Psoas muscle (tissue), 8 donors: ENCODE measurements around the gene KCNB1. TPM values are rescaled to one million over a fixed set of nuclear protein-coding genes. Genes with fewer than 3 reads are reported as not detected.

Experiments used
- ATAC-seq, 4 donors: fragments of 200-7000 bp; cut with Tn5 transposase; one replicate each; pipeline ENCODE4 v1.9.1; 2020; ENCODE audit warnings: moderate library complexity in 3 of 4, mild to moderate bottlenecking in 2 of 4
- DNase-seq, 2 donors: peaks; one replicate each; pipeline ENCODE4 v3.0.0-alpha.2; 2020
- H3K27ac ChIP-seq: fragments of 200-600 bp; one replicate; pipeline ENCODE4 v1.8.0; 2022
- H3K27me3 ChIP-seq, 3 donors: fragments of 200-600 bp in 1 of 3; one replicate each; pipeline versions ENCODE4 v1.6.1 to v1.8.0; 2013 to 2022; ENCODE audit warnings: low read length in 2 of 3, mild to moderate bottlenecking in 2 of 3, moderate library complexity in 1 of 3; ENCODE audit not compliant: insufficient read depth in 3 of 3
- H3K36me3 ChIP-seq, 2 donors: fragments of 200-600 bp in 1 of 2; one replicate each; pipeline versions ENCODE4 v1.6.1 to v1.8.0; 2013 to 2022; ENCODE audit warnings: low read depth in 1 of 2, mild to moderate bottlenecking in 1 of 2, moderate library complexity in 1 of 2; ENCODE audit not compliant: insufficient read depth in 1 of 2
- H3K4me1 ChIP-seq: fragments of 200-600 bp; one replicate; pipeline ENCODE4 v1.8.0; 2022
- H3K4me3 ChIP-seq: fragments of 200-600 bp; one replicate; pipeline ENCODE4 v1.8.0; 2022; ENCODE audit warnings: mild to moderate bottlenecking
- H3K9me3 ChIP-seq: fragments of 200-600 bp; one replicate; pipeline ENCODE4 v1.8.0; 2022
- CTCF ChIP-seq: fragments of 200-600 bp; IDR thresholded peaks from one replicate; pipeline ENCODE4 v1.8.0; 2022; ENCODE audit warnings: antibody characterized with exemption
- WGBS, 3 donors: extraction: QIAGEN DNeasy Blood & Tissue Kit; methylation state at CpG; one replicate each; pipeline versions ENCODE4 v1.1.6 to v1.1.7; 2013; 5-methylcytosine and 5-hydroxymethylcytosine counted together
- intact Hi-C, 2 donors: fragments of 100-400 bp; cut with DNase I; formaldehyde crosslinking; loops; one replicate each; pipeline versions ENCODE4 v1.11.0 to v1.14.2; 2022
- polyA plus RNA-seq, 3 donors: library from polyadenylated mRNA; stranded (reverse); fragments of 200-250 nt; gene quantifications; one replicate each; pipeline ENCODE4 v1.2.3, GENCODE V29; 2013
- total RNA-seq, 4 donors: library from RNA; stranded (reverse); fragmentation: NEBNext Ultra II Directional in 2 of 4; extraction: Animal tissue kit (Norgen Biotek cat#: 25700) in 2 of 4; gene quantifications; one replicate each; pipeline versions ENCODE4 v1.2.1 to v1.2.4, GENCODE V29; 2021 to 2023
- donor health status: healthy with polysubstance abuse.
- donor health status: DM: no; HTN: no; CAD: no; lungs with moderate emphysema.
- donor health status: Bipolar disorder and iron deficiency.
- donor health status: healthy.
- donor health status: DM: yes; HTN: yes; CAD: no.
- donor health status: DM: no; HTN: no; CAD: no.
- donor health status: DM: no; HTN: no; CAD: no.
- donor health status: DM: yes; HTN: yes; CAD: no.

The KCNB1 gene
- total and polyA plus RNA-seq, 7 donors, result 1.8 to 44.0 (median 5.3) TPM

- WGBS, 3 donors, result 79 to 88% (median 86%) methylated on average over 3 of the region's 3 CpGs
- TF ChIP-seq CTCF, result no peak
- Histone ChIP-seq H3K36me3 (no peaks in the 10 kb centered on the region), H3K4me1 (no peaks in the 10 kb centered on the region), H3K27me3 (peaks cover 0 to 7% (median 0%) of the 10 kb centered on the region in 3 donors), H3K4me3 (no peak overlapping the region), H3K9me3 (no peaks in the 10 kb centered on the region), H3K27ac (no peak overlapping the region)
- DNase-seq (no peak), ATAC-seq (no peak)
- intact Hi-C loops, result loop anchor here (2.0 to 10.0 kb wide), 3 partner anchors 204 to 554 kb away; no protein-coding TSS in a partner anchor
Observed at GRCh38 chr20:49330701-49331615, 151.5 kb downstream of the KCNB1 start.

GRCh38 chr20:49328790-49329189, 153.7 kb downstream of the KCNB1 start:
- Histone ChIP-seq H3K36me3 (no peaks in the 10 kb centered on the region), H3K9me3 (no peaks in the 10 kb centered on the region), H3K4me3 (no peak overlapping the region), H3K4me1 (no peaks in the 10 kb centered on the region), H3K27ac (no peak overlapping the region), H3K27me3 (peaks cover 0 to 23% (median 0%) of the 10 kb centered on the region in 3 donors)
- no peak for TF ChIP-seq CTCF
- DNase-seq (no peak), ATAC-seq (no peak)
- intact Hi-C loops, result no loop called here

- 14 to 18% (median 17%) methylated on average over 10 of the region's 10 CpGs for WGBS, 3 donors
- intact Hi-C loops, result no loop called here
Observed at GRCh38 chr20:49326026-49326425, 156.4 kb downstream of the KCNB1 start.

GRCh38 chr20:49324306-49324705, 158.2 kb downstream of the KCNB1 start:
- no peak for TF ChIP-seq CTCF
- H3K27me3 ChIP-seq, result peaks cover 0 to 53% (median 4%) of the 10 kb centered on the region in 3 donors
- no peak overlapping the region for H3K4me3 ChIP-seq
- no peaks in the 10 kb centered on the region for H3K4me1 ChIP-seq
- no peak overlapping the region for H3K27ac ChIP-seq
- no peaks in the 10 kb centered on the region for H3K36me3 ChIP-seq
- DNase-seq, result no peak
- H3K9me3 ChIP-seq, result no peaks in the 10 kb centered on the region
- 89 to 93% (median 92%) methylated on average over 5 of the region's 5 CpGs for WGBS, 3 donors
- intact Hi-C loops, result no loop called here
- ATAC-seq, result no peak

More at GRCh38 chr20:49326026-49326425, 156.4 kb downstream of the KCNB1 start:
- H3K27me3 ChIP-seq, result peaks cover 0 to 38% (median 0%) of the 10 kb centered on the region in 3 donors
- no peaks in the 10 kb centered on the region for H3K4me1 ChIP-seq
- no peak overlapping the region for H3K27ac ChIP-seq
- no peaks in the 10 kb centered on the region for H3K36me3 ChIP-seq
- peak in 1 of 4 donors; percentile 23 for ATAC-seq
- no peak for DNase-seq
- H3K4me3 ChIP-seq, result no peak overlapping the region
- no peaks in the 10 kb centered on the region for H3K9me3 ChIP-seq
- no peak for TF ChIP-seq CTCF
